Natural killer cell (primary cell): ENCODE data around the gene CERS6. TPM values are rescaled to one million over a fixed set of nuclear protein-coding genes. Genes with fewer than 3 reads are reported as not detected.
"Not testable (repeated sequence)": the region's sequence is repeated elsewhere in the genome, so short reads cannot be mapped to it uniquely, and the experiment has no call there.

Experiments
- ATAC-seq, 3 donors: fragments of 150-1000 bp in 2 of 3; fragments of 200-7000 bp in 1 of 3; cut with Tn5 transposase; 1 replicate in 1 of 3; 2 replicates in 2 of 3; pipeline ENCODE4 v1.10.0; 2021; ENCODE audit warnings: mild to moderate bottlenecking in 2 of 3, moderate library complexity in 2 of 3
- DNase-seq, 2 donors: peaks; one replicate each; pipeline versions ENCODE4 v3.0.0 to v3.0.0-alpha.2; 2013 to 2021; ENCODE audit warnings: mixed read lengths in 1 of 2
- H3K27ac ChIP-seq: one replicate; pipeline ENCODE4 v1.5.1; 2013; ENCODE audit warnings: mild to moderate bottlenecking, low read length
- H3K27me3 ChIP-seq: one replicate; pipeline ENCODE4 v1.6.1; 2013; ENCODE audit warnings: low read length; ENCODE audit not compliant: control insufficient read depth, insufficient read depth
- H3K36me3 ChIP-seq: one replicate; pipeline ENCODE4 v1.6.1; 2013; ENCODE audit warnings: low read length; ENCODE audit not compliant: control insufficient read depth, insufficient read depth
- H3K4me1 ChIP-seq: one replicate; pipeline ENCODE4 v1.6.1; 2013; ENCODE audit warnings: low read length; ENCODE audit not compliant: control insufficient read depth, insufficient read depth
- H3K4me3 ChIP-seq: one replicate; pipeline ENCODE4 v1.5.1; 2013; ENCODE audit warnings: low read length
- H3K9me3 ChIP-seq: one replicate; pipeline ENCODE4 v1.6.1; 2013; ENCODE audit warnings: low read length; ENCODE audit not compliant: control insufficient read depth, insufficient read depth
- H3K27ac Mint-ChIP-seq, 2 donors: one replicate each; pipeline ENCODE4 v1.8.0; 2022; ENCODE audit warnings: mild to moderate bottlenecking in 2 of 2, mixed read lengths in 2 of 2, moderate library complexity in 1 of 2
- H3K27me3 Mint-ChIP-seq, 2 donors: one replicate each; pipeline ENCODE4 v1.8.0; 2022; ENCODE audit warnings: low read depth in 2 of 2, mixed read lengths in 2 of 2
- H3K36me3 Mint-ChIP-seq: one replicate; pipeline ENCODE4 v1.8.0; 2022; ENCODE audit warnings: mixed read lengths
- H3K4me1 Mint-ChIP-seq, 2 donors: one replicate each; pipeline ENCODE4 v1.8.0; 2022; ENCODE audit warnings: mixed read lengths in 2 of 2
- H3K4me3 Mint-ChIP-seq: one replicate; pipeline ENCODE4 v1.8.0; 2022; ENCODE audit warnings: mild to moderate bottlenecking, moderate library complexity, mixed read lengths
- H3K9me3 Mint-ChIP-seq, 2 donors: one replicate each; pipeline ENCODE4 v1.8.0; 2022; ENCODE audit warnings: mixed read lengths in 2 of 2
- WGBS: methylation state at CpG from one replicate; pipeline ENCODE4 v1.1.7; 2013; ENCODE audit warnings: missing lambda C conversion rate; ENCODE audit not compliant: insufficient coverage; 5-methylcytosine and 5-hydroxymethylcytosine counted together
- intact Hi-C: fragments of 100-400 bp; cut with micrococcal nuclease; formaldehyde crosslinking; loops from one replicate; pipeline ENCODE4 v1.14.2; 2022
- total RNA-seq, 4 donors: library from RNA; stranded (reverse); fragments of 120-200 nt in 1 of 4; gene quantifications; one replicate each; pipeline versions ENCODE4 v1.2.3 to v1.2.4, GENCODE V29; 2013 to 2022
- TF ChIP-seq, protein P1 (sequence below): fragments of 200-600 bp; IDR thresholded peaks from one replicate; pipeline ENCODE4 v1.8.0; 2022; ENCODE audit warnings: antibody characterized with exemption

The CERS6 gene
- total RNA-seq, 3 donors from 2014 or later (not counting 1 experiment from before 2014, with no cell fraction given), result 9.1 to 13.5 (median 11.8) TPM

DNA sequence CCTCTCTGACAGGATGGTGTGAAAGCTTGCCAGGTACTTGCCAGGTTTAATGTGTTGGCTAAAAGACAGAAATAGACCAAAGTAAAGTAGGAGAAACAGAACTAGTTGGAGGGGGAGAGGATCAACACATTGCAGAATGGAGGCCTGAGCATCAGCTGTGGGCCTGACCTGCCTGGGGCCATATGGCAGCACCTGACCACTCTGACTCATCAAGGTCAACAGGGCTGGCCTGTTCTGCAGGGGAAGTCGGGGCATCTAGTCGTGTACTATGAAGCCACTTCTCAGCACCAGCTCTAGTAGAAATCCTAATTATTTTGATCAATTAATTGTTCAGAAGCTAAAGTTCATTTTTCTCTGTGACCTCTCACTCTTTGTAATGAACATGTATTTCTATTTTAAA, 310.5 kb downstream of the CERS6 start:
- intact Hi-C loops, result no loop called here
- no peaks in the 10 kb centered on the region for H3K27me3 Mint-ChIP-seq
- no peaks in the 10 kb centered on the region for H3K4me1 Mint-ChIP-seq
- peaks cover 5% of the 10 kb centered on the region for H3K36me3 Mint-ChIP-seq
- DNase-seq (no peak), ATAC-seq (no peak)
- no peak overlapping the region for H3K27ac Mint-ChIP-seq
- TF ChIP-seq, protein P1, sequence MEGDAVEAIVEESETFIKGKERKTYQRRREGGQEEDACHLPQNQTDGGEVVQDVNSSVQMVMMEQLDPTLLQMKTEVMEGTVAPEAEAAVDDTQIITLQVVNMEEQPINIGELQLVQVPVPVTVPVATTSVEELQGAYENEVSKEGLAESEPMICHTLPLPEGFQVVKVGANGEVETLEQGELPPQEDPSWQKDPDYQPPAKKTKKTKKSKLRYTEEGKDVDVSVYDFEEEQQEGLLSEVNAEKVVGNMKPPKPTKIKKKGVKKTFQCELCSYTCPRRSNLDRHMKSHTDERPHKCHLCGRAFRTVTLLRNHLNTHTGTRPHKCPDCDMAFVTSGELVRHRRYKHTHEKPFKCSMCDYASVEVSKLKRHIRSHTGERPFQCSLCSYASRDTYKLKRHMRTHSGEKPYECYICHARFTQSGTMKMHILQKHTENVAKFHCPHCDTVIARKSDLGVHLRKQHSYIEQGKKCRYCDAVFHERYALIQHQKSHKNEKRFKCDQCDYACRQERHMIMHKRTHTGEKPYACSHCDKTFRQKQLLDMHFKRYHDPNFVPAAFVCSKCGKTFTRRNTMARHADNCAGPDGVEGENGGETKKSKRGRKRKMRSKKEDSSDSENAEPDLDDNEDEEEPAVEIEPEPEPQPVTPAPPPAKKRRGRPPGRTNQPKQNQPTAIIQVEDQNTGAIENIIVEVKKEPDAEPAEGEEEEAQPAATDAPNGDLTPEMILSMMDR, result no peak
- H3K27me3 ChIP-seq, result no peaks in the 10 kb centered on the region
- H3K36me3 ChIP-seq, result peaks cover 3% of the 10 kb centered on the region
- no peaks in the 10 kb centered on the region for H3K9me3 ChIP-seq
- H3K4me3 Mint-ChIP-seq, result no peak overlapping the region
- no peak overlapping the region for H3K4me3 ChIP-seq
- no peaks in the 10 kb centered on the region for H3K4me1 ChIP-seq
- H3K9me3 Mint-ChIP-seq, result no peaks in the 10 kb centered on the region
- 90% methylated on average over 2 of the region's 2 CpGs for WGBS
- H3K27ac ChIP-seq, result no peak overlapping the region

DNA sequence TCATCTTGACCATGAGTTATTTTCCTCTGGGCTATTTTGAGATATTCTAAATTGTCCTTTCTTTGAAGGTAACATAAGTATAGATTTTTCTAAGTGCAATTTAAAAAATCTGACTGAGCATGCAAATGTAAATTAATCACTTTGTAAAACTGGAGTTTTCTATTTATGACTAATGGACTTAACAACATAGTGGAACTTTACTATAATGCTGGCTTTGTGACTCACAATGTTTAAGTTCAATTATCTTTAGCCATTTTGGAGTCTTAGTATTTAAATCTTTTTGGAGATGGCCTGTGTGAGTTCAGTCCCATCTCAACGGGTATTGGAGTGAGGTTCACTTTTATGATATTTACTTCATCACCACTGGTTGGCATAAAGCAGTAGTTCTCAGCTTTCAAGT, 311.2 kb downstream of the CERS6 start:
- no peak for ATAC-seq
- H3K27ac Mint-ChIP-seq, result no peak overlapping the region
- Histone ChIP-seq H3K4me3 (no peak overlapping the region), H3K27me3 (no peaks in the 10 kb centered on the region), H3K9me3 (no peaks in the 10 kb centered on the region), H3K27ac (no peak overlapping the region), H3K36me3 (peaks cover 3% of the 10 kb centered on the region), H3K4me1 (no peaks in the 10 kb centered on the region)
- no peaks in the 10 kb centered on the region for H3K9me3 Mint-ChIP-seq
- H3K4me3 Mint-ChIP-seq, result no peak overlapping the region
- intact Hi-C loops, result no loop called here
- WGBS, result no CpG with 5 or more reads among the region's 1 CpG
- TF ChIP-seq, protein P1, result no peak
- H3K4me1 Mint-ChIP-seq, result no peaks in the 10 kb centered on the region
- no peaks in the 10 kb centered on the region for H3K27me3 Mint-ChIP-seq
- H3K36me3 Mint-ChIP-seq, result peaks cover 5% of the 10 kb centered on the region
- no peak for DNase-seq

DNA sequence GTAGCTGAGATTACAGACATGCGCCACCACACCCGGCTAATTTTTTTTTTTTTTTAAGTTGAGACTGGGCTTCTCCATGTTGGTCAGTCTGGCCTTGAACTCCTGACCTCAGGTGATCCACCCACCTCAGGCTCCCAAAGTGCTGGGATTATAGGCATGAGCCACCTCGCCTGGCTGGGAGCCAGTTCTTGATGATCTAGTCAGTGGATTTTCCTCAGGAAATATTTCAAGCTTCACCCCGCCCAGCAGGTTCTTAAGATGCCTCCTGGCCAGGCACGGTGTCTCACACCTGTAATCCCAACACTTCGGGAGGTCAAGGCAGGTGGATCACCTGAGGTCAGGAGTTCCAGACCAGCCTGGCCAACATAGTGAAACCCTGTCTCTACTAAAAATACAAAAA, 312.3 kb downstream of the CERS6 start:
- H3K27ac Mint-ChIP-seq, intact Hi-C loops, H3K27me3 ChIP-seq, H3K9me3 Mint-ChIP-seq, H3K4me1 Mint-ChIP-seq, H3K36me3 Mint-ChIP-seq, H3K27ac ChIP-seq, H3K36me3 ChIP-seq, H3K9me3 ChIP-seq, H3K4me1 ChIP-seq, H3K4me3 Mint-ChIP-seq, ATAC-seq, H3K27me3 Mint-ChIP-seq, DNase-seq, H3K4me3 ChIP-seq: not testable (repeated sequence)
- WGBS, result 96% methylated on average over 6 of the region's 6 CpGs

DNA sequence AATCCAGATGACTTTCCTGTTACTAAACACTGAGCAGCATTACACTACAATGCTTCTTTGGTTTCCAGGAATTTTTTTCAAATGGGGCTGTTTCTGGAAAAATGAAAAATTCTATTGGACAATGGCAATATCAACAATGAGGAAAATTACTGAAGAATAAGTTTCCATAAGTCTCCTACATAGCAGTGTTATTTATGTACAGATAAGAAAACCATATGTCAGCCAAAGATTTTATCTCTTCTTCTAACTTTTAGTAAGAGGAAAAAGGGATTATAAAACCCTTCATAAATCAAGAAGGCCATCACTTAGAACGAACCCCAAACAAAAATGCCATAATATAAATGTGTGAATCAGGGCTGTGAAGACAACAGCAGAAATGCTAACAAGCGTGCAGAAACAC, 314.7 kb downstream of the CERS6 start:
- Histone ChIP-seq H3K4me3 (no peak overlapping the region), H3K9me3 (no peaks in the 10 kb centered on the region), H3K36me3 (peaks cover 3% of the 10 kb centered on the region), H3K27me3 (no peaks in the 10 kb centered on the region), H3K27ac (no peak overlapping the region), H3K4me1 (no peaks in the 10 kb centered on the region)
- Mint-ChIP-seq H3K4me3 (no peak overlapping the region), H3K9me3 (no peaks in the 10 kb centered on the region), H3K36me3 (peaks cover 5% of the 10 kb centered on the region), H3K4me1 (no peaks in the 10 kb centered on the region), H3K27ac (no peak overlapping the region), H3K27me3 (no peaks in the 10 kb centered on the region)
- intact Hi-C loops, result no loop called here
- TF ChIP-seq, protein P1, result no peak
- DNase-seq, result no peak
- no peak for ATAC-seq
- no CpG with 5 or more reads among the region's 2 CpGs for WGBS
